IPS-NIHi7 (cell line): ENCODE measurements around the gene ASH1L.
A peak's percentile ranks its signal among the peaks of the same experiment; 100 is the strongest.
"Not testable (repeated sequence)": the region's sequence is repeated elsewhere in the genome, so short reads cannot be mapped to it uniquely, and the experiment has no call there.

ENCODE experiments used
- DNase-seq: peaks from one replicate; pipeline ENCODE4 v3.0.0; 2012; ENCODE audit warnings: mixed read lengths; ENCODE audit errors: extremely low spot score

Gene ASH1L

GRCh38 chr1:155328856-155329255 lies 233.7 kb downstream of the ASH1L start:
- DNase-seq, result not testable (repeated sequence)

GRCh38 chr1:155327981-155328380 lies 234.6 kb downstream of the ASH1L start:
- DNase-seq, result no peak

GRCh38 chr1:155326631-155327037 lies 236.0 kb downstream of the ASH1L start:
- DNase-seq, result no peak

DNA sequence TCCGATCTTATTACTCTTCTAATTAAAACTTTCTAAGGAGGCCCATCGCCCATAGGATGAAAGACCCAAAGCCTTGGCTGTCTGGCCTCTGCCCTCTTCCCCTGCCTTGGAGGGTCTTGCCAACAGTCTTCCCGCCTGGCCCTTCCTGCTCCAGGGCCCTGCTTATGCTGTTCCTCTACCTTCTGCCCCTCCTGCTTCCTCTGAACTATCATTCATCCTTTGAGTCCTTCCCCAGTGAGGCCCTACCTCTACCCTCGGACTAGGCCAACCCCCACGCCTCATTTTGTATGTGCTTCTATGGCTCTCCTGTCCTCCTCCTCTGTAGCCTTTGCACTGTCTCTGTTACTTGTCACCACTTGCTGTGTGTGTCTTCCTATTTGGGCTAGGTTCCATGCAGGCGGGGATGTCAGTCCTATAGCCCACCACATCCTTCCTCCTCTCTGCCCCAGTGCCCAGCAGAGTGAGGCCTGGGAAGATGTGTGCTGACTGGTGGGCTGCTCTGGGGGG lies 236.5 kb downstream of the ASH1L start:
- DNase-seq, result no peak

GRCh38 chr1:155325603-155325893 lies 237.1 kb downstream of the ASH1L start:
- no peak for DNase-seq

GRCh38 chr1:155324717-155325602 lies 237.6 kb downstream of the ASH1L start:
- peak; percentile 88 for DNase-seq

GRCh38 chr1:155324037-155324716 lies 238.4 kb downstream of the ASH1L start:
- DNase-seq, result peak; percentile 96

DNA sequence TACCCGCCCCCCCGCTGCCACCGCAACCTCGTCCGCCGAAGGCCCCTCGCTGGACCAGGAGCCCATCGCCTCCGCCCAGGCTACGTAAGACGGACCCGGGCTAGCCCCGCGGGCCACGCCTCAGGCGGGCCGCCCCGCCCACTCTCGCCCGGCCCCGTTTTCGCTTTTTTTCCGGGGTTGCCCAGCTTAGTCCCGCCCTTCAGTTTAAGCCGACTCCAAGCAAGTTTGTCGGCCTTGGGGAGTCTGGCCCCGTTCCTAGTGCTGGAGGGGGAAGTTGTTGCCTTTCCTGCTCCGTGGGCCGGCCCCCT lies 238.9 kb downstream of the ASH1L start:
- peak; percentile 81 for DNase-seq

DNA sequence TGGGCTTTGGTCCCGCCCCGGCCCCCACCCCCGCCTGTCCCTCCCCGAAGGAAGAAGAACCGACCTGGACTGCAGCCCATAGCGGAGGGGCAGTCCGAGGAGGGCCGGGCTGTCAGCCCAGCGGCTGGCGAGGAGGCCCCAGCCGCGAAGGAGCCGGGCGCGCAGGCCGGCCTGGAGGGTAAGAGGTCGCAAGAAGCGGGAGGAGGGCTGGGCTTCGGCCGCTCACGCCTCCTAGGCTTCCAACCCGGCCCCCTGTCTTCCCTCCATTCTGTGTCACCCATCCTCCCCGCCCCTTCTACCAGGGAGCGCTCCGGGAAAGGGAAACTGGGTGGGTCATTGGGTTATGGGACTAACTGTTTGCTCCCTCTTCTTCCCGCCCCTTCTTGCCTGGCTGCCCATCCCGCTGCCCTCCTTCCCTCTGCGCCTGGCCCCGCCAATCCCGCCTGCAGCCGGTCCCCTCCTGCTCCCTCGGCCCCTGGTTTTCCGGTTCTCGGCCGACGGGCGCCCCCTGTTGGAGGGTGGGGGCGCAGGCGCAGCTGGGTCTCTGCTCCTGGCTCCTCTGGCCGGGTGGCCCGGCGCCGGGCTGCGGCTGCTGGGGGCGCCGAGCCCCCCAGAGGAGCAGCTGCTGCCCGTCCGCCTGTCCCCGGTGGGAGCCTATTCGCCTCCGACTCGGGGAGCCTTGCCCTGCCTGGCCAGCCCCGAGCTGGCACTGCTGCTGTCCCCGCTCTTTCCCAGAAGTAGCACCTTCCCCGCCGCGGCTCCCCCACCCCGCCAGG lies 239.5 kb downstream of the ASH1L start:
- DNase-seq, result peak; percentile 89

GRCh38 chr1:155322571-155322952 lies 240.0 kb downstream of the ASH1L start:
- peak; percentile 35 for DNase-seq

GRCh38 chr1:155321639-155322503 lies 240.7 kb downstream of the ASH1L start:
- DNase-seq, result no peak

DNA sequence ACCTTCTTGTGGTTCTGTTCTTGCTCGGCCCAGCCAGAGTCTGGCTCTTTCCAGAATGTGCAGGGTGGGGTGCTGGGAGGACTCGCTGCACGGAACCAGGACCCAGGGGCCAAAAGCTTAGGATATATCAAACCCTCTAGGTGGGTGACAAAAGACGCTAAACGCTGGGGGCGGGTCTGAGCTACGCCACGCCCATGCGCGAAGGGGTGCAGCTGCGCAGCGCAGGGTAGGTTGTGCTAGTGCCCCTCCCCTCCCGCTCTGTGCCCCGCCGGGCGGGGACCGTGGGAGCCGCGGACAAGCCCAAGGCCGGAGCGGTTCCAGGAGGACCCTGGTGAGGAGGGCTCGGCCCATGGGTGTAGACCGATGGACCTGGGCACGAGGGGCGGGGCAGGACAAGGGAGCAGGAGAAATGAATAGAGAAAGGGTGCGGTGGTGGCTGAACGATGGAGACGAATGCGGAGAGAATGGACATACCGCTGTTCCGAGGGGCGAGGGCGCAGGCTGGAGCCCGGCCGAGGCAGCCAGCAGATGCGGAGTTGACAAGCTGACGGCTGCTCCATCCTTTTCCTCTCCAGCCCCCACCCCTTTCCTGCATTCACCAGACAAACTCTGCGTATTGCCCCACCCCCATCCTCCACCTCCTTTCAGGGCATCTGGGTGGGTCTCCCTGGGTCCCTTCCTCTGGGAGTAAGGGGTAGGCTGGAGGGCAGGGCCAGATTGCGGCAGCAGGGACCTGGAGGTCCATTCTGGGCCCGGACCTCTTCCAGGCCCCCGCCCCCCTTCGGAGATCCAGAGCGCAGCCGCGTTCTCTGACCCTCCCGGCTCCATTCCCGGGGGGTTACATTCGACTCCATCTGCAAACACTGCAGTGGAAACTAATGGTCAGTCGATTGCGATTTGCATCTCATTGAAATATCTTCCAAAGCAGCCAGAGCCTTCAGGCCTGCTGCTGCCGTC lies 241.7 kb downstream of the ASH1L start, which contains the start of gene RUSC1:
TSS of gene RUSC1 (plus strand) at position 234 of the 957 bp plus-strand sequence. CDS start 880 bp downstream, outside the sequence.
- peak; percentile 90 for DNase-seq

GRCh38 chr1:155320252-155320651 lies 242.4 kb downstream of the ASH1L start:
- DNase-seq, result no peak

- no peak for DNase-seq
Measured at GRCh38 chr1:155319536-155319935, 243.1 kb downstream of the ASH1L start.

GRCh38 chr1:155318082-155318481 lies 244.5 kb downstream of the ASH1L start:
- DNase-seq, result no peak

- DNase-seq, result no peak
Measured at GRCh38 chr1:155316922-155317321, 245.7 kb downstream of the ASH1L start.

- no peak for DNase-seq
Measured at GRCh38 chr1:155313261-155313660, 249.3 kb downstream of the ASH1L start.

GRCh38 chr1:155309423-155310021 lies 253.1 kb downstream of the ASH1L start:
- no peak for DNase-seq

DNA sequence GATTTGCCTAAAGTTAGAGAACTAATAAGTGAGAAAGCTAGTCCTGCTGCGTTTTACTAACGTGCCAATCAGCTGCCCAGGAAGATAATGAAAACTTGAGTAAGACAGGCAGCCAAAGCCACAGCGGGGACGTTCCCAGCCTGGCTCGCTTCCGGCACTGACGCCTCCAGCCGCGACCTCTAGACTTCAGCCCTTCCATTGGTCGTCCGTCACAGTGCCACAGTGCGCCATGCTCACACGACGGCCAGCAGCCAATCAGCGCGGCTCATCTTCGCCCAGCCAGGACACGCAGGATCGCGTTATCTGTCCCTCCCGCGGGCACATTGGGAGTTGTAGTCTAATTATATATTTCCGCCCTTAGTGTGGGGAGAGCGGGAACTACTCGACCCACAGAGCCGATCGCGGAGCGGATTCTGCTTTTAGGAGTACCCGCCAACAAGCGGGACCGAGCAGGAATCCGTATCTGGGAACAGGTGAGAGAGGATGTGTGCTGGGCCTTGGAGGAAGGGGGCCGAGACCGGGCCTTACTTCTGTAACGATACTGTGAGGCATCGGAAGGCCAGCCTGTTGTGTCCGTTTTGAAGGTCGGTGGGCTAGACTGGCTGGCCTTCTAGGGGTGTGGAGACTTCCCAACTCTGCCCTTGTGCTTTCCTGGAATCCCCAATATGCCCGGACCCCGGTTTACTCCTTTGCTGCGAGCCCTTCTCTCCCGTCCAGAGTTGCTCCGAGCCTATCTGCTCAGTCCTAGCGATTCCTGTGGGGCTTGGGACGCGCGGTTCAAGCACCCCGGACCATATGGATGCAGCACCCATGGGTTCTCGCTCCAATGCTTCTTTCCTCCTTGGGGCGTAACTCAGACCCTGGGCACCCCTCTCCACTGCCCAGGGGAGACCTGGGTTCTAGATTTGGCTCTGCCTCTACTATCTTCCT lies 253.8 kb downstream of the ASH1L start, which contains the start of gene FDPS:
TSS of gene FDPS (plus strand) at position 374 of the 930 bp plus-strand sequence. CDS start 924 bp downstream, outside the sequence.
- DNase-seq, result peak; percentile 97
